Measurements from ENCODE around the gene BAIAP2.

Gene BAIAP2

GRCh38 chr17:81120149-81120484 is 85.2 kb downstream of the BAIAP2 start:
- H3K4me1 ChIP-seq: peaks cover 6% of the 10 kb centered on the region
- TF ChIP-seq CTCF (IDR thresholded peaks at IDR 0.05; ENCODE audit: low read depth, low read length): no peak
- H3K36me3 ChIP-seq: 0 out of 2 replicates have a peak, but pooled peaks cover 2% of the 10 kb centered on the region
- H3K4me3 ChIP-seq (ENCODE audit: low read depth, low read length): no peak overlapping the region
- DNase-seq: no peak
- no peaks in the 10 kb centered on the region for H3K9me3 ChIP-seq
- no peaks in the 10 kb centered on the region for H3K27me3 ChIP-seq

- no peak for DNase-seq
- Histone ChIP-seq H3K36me3 (0 out of 2 replicates have a peak, but pooled peaks cover 2% of the 10 kb centered on the region), H3K27me3 (no peaks in the 10 kb centered on the region), H3K9me3 (no peaks in the 10 kb centered on the region), H3K4me3 (ENCODE audit: low read depth, low read length) (no peak overlapping the region), H3K4me1 (peaks cover 11% of the 10 kb centered on the region)
- no peak for TF ChIP-seq CTCF (IDR thresholded peaks at IDR 0.05; ENCODE audit: low read depth, low read length)
These were observed 86.0 kb downstream of the BAIAP2 start for GRCh38 chr17:81120695-81121621.

- Histone ChIP-seq H3K27me3 (no peaks in the 10 kb centered on the region), H3K9me3 (no peaks in the 10 kb centered on the region), H3K36me3 (no peaks in the 10 kb centered on the region), H3K4me1 (peaks cover 18% of the 10 kb centered on the region), H3K4me3 (ENCODE audit: low read depth, low read length) (no peak overlapping the region)
- no peak for DNase-seq
- TF ChIP-seq CTCF (IDR thresholded peaks at IDR 0.05; ENCODE audit: low read depth, low read length): no peak
These were observed 87.1 kb downstream of the BAIAP2 start for GRCh38 chr17:81121841-81122733.

GRCh38 chr17:81123052-81124048 is 88.4 kb downstream of the BAIAP2 start:
- no peaks in the 10 kb centered on the region for H3K36me3 ChIP-seq
- no peaks in the 10 kb centered on the region for H3K9me3 ChIP-seq
- no peak overlapping the region for H3K4me3 ChIP-seq (ENCODE audit: low read depth, low read length)
- H3K27me3 ChIP-seq: no peaks in the 10 kb centered on the region
- peaks cover 15% of the 10 kb centered on the region for H3K4me1 ChIP-seq
- TF ChIP-seq CTCF (IDR thresholded peaks at IDR 0.05; ENCODE audit: low read depth, low read length): no peak
- DNase-seq: no peak

- Histone ChIP-seq H3K4me3 (ENCODE audit: low read depth, low read length) (no peak overlapping the region), H3K4me1 (peaks cover 15% of the 10 kb centered on the region), H3K27me3 (no peaks in the 10 kb centered on the region), H3K9me3 (no peaks in the 10 kb centered on the region), H3K36me3 (no peaks in the 10 kb centered on the region)
- DNase-seq: no peak
- TF ChIP-seq CTCF (IDR thresholded peaks at IDR 0.05; ENCODE audit: low read depth, low read length): no peak
These were observed 89.4 kb downstream of the BAIAP2 start for GRCh38 chr17:81124377-81124776.
